IPS DF 6.9 (cell line): ENCODE data around the gene RASSF3.
"Not testable (repeated sequence)": the region's sequence is repeated elsewhere in the genome, so short reads cannot be mapped to it uniquely, and the experiment has no call there.

Experiments
- DNase-seq: peaks from one replicate; pipeline ENCODE4 v3.0.0-alpha.2; 2013; ENCODE audit warnings: low read depth, low spot score
- H3K27ac ChIP-seq: one replicate; pipeline ENCODE4 v1.5.1; 2013; ENCODE audit warnings: low read length, control low read depth
- H3K27me3 ChIP-seq: 2 replicates; pipeline ENCODE4 v1.6.1; 2013; ENCODE audit warnings: mild to moderate bottlenecking, low read length; ENCODE audit not compliant: control insufficient read depth, insufficient read depth
- H3K36me3 ChIP-seq: 2 replicates; pipeline ENCODE4 v1.6.1; 2013; ENCODE audit warnings: low read length; ENCODE audit not compliant: control insufficient read depth, insufficient read depth
- H3K4me1 ChIP-seq: 2 replicates; pipeline ENCODE4 v1.6.1; 2013; ENCODE audit warnings: low read length; ENCODE audit not compliant: control insufficient read depth, insufficient read depth
- H3K4me3 ChIP-seq: 2 replicates; pipeline ENCODE4 v1.5.1; 2013; ENCODE audit warnings: mild to moderate bottlenecking, low read length
- H3K9me3 ChIP-seq: 2 replicates; pipeline ENCODE4 v1.6.1; 2013; ENCODE audit warnings: low read length, inconsistent platforms; ENCODE audit not compliant: control insufficient read depth, insufficient read depth
- whole genome bisulfite sequencing: extraction: QIAGEN DNeasy Blood & Tissue Kit; methylation state at CpG from one replicate; pipeline ENCODE4 v1.1.7; 2013; ENCODE audit warnings: mixed read lengths, missing lambda C conversion rate; ENCODE audit not compliant: insufficient read length, insufficient coverage; 5-methylcytosine and 5-hydroxymethylcytosine counted together

RASSF3 gene

DNA sequence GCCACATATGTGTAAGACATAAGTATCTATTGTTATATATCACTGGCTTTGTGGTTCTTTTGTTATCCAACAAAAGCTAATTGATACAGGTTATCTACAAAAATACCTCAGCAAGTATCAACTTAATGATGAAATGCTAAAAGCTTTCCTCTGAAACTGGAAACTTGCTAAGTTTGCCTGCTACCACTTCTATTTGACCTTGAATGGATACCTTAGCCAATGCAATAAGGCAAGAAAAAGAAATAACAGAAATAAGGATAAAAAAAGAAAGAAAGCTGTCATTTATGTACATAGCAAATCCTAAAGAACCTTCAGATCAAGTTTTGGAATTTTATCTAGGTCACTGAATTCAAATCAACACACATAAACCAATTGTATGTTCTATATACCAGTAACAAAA lies 35.5 kb upstream of the RASSF3 start:
- no peaks in the 10 kb centered on the region for H3K4me1 ChIP-seq
- no peaks in the 10 kb centered on the region for H3K9me3 ChIP-seq
- H3K4me3 ChIP-seq: no peak overlapping the region
- H3K27me3 ChIP-seq: no peaks in the 10 kb centered on the region
- H3K36me3 ChIP-seq: no peaks in the 10 kb centered on the region
- no peak for DNase-seq
- H3K27ac ChIP-seq: no peak overlapping the region

DNA sequence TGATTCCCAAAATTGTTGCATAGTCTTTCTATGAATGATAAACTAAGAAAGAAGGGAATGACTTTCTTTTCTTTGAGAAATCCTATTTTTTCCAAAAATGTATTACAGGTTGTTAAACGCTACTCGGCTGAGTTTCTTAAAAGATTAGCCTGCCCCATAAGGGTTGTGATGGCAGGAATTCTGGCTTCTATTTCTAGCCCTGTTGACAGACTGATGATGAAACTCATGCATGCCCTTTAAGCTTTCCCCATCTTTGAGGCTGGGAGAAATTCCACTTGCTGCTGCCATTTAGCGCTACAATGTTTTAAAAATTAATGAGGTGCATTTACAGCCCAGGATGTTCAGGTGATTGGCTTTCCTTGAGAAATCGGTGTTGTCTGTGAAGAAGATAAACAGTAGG lies 33.2 kb upstream of the RASSF3 start:
- Histone ChIP-seq H3K9me3 (no peaks in the 10 kb centered on the region), H3K36me3 (no peaks in the 10 kb centered on the region), H3K4me3 (no peak overlapping the region), H3K27me3 (no peaks in the 10 kb centered on the region), H3K27ac (no peak overlapping the region), H3K4me1 (no peaks in the 10 kb centered on the region)
- DNase-seq: no peak
- WGBS: no CpG with 5 or more reads among the region's 4 CpGs

DNA sequence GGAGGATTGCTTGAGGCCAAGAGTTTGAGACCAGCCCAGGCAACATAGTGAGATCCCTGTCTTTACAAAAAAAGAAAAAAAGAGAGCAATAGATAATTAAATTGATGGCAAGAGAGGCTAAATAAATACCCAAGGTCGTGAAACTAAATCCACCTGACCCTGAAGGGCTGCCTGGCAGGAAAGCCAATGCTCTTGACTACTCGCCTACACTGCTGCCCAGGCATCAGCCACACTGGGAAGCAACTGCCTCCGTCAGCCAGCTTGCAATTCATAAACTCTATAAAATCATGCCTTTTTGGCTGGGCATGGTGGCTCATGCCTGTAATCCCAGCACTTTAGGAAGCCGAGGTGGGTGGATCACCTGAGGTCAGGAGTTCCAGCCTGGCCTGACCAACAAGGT lies 31.7 kb upstream of the RASSF3 start:
- Histone ChIP-seq H3K4me1 (no peaks in the 10 kb centered on the region), H3K36me3 (no peaks in the 10 kb centered on the region), H3K27me3 (no peaks in the 10 kb centered on the region), H3K9me3 (no peaks in the 10 kb centered on the region), H3K4me3 (no peak overlapping the region), H3K27ac (no peak overlapping the region)
- WGBS: no CpG with 5 or more reads among the region's 4 CpGs
- DNase-seq: no peak

DNA sequence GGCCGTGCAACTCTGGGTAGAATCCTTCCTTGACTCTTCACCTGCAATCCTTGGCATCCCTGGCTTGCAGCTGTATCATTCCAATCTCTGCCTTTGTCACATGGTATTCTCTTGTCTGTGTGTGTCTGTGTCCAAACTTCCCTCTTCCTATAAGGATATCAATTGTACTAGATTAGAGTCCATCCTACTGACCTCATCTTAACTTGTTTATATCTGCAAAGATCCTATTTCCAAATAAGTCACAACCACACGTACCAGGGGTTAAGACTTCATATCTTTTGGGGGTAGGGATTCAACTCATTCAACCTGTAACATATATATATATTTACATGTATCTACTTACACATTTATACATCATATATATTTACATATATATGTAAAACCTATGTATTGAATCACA lies 29.6 kb upstream of the RASSF3 start:
- Histone ChIP-seq H3K9me3 (no peaks in the 10 kb centered on the region), H3K27ac (no peak overlapping the region), H3K27me3 (no peaks in the 10 kb centered on the region), H3K4me1 (no peaks in the 10 kb centered on the region), H3K4me3 (no peak overlapping the region), H3K36me3 (no peaks in the 10 kb centered on the region)
- no peak for DNase-seq
- WGBS: no CpG with 5 or more reads among the region's 2 CpGs

DNA sequence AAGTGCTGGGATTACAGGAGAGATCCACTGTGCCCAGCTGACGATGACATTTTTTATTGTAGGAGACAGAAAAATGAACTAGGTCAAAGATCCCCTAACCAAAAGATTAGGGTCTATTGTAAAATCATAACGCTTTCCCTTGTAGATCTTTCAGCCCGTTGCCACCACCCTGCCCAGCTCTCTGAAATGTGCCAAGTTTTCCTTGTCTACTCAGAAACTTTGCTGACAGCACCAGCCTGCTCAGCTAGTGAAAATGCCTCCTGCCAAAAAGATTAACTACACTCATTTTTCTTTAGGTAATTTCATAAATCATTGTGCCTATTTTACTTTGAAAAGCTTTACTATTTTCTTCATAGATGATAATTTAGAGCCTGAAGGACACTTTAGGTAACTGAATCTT lies 28.2 kb upstream of the RASSF3 start:
- no CpG with 5 or more reads among the region's 3 CpGs for WGBS
- no peaks in the 10 kb centered on the region for H3K4me1 ChIP-seq

DNA sequence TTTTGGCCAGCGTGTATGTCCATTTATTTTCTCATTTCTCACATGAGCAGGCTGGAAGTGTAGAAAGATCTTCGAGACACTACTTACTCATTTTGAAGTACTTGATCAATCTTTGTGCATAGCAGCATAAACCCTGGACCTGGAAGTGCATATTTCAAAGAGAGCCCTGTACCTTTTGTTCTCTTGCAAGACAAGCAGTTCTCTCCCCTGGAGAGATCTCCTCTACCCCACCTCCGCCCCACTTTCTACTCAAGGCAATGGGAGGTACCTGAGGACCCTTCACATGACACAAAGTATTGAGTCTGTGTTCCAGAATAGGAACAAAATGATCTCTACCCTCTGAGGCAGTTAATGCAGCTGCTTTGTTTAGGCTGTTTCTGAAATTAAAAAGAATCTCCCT lies 27.4 kb upstream of the RASSF3 start:
- H3K4me1 ChIP-seq: no peaks in the 10 kb centered on the region
- no peak overlapping the region for H3K27ac ChIP-seq
- H3K27me3 ChIP-seq: no peaks in the 10 kb centered on the region
- no CpG with 5 or more reads among the region's 3 CpGs for WGBS
- H3K9me3 ChIP-seq: no peaks in the 10 kb centered on the region
- no peak for DNase-seq
- H3K4me3 ChIP-seq: no peak overlapping the region
- no peaks in the 10 kb centered on the region for H3K36me3 ChIP-seq

More for the DNA sequence above, 28.2 kb upstream of the RASSF3 start:
- Histone ChIP-seq H3K36me3 (no peaks in the 10 kb centered on the region), H3K27me3 (no peaks in the 10 kb centered on the region), H3K9me3 (no peaks in the 10 kb centered on the region), H3K27ac (no peak overlapping the region), H3K4me3 (no peak overlapping the region)
- DNase-seq: no peak

DNA sequence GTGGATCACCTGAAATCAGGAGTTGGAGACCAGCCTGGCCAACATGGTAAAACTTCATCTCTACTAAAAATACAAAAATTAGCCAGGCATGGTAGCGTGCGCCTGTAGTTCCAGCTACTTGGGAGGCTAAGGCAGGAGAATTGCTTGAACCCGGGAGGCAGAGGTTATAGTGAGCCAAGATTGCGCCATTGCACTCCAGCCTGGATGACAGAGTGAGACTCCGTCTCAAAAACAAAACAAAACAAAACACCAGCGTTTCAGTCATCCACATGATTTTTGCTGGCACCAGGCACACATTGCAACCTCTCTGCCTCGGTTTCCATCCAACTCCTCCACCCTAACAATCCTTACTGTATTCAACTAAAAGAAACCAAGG lies 26.9 kb upstream of the RASSF3 start:
- not testable (repeated sequence) for H3K27me3 ChIP-seq, H3K36me3 ChIP-seq, H3K9me3 ChIP-seq, H3K27ac ChIP-seq, DNase-seq, H3K4me1 ChIP-seq, H3K4me3 ChIP-seq
- WGBS: no CpG with 5 or more reads among the region's 7 CpGs

DNA sequence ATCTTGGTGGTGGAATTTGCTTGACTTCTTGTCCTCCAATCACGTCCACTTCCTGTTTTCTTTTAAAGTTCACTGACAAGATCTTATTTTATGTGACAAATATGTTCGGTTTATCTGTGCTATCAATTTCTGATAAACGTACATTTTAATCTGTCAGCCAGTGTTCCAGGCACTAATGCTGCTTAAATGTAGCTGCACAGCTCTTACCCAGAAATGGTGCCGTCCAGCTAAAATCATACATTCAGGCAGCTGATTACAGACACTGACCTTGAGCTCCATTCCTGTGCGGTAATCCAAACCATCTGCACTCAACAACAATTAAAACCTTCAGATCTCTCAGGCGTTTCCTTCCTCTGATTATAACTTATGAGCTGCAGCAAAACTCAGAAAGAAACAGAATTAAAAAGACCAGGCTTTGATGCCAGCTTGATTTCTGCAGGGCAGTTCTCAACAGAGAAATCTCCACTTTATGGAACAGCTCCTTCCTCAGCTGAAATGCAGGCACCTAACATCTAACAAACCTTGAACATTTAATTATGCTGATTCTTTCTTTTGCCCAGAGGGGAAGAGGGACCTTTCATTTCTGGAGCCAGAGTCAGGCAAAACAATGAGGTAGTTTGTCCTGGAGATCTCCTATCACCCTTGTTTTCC lies 26.4 kb upstream of the RASSF3 start:
- no peak overlapping the region for H3K27ac ChIP-seq
- H3K9me3 ChIP-seq: no peaks in the 10 kb centered on the region
- no peaks in the 10 kb centered on the region for H3K27me3 ChIP-seq
- DNase-seq: no peak
- H3K4me3 ChIP-seq: no peak overlapping the region
- no CpG with 5 or more reads among the region's 6 CpGs for WGBS
- no peaks in the 10 kb centered on the region for H3K36me3 ChIP-seq
- H3K4me1 ChIP-seq: no peaks in the 10 kb centered on the region

DNA sequence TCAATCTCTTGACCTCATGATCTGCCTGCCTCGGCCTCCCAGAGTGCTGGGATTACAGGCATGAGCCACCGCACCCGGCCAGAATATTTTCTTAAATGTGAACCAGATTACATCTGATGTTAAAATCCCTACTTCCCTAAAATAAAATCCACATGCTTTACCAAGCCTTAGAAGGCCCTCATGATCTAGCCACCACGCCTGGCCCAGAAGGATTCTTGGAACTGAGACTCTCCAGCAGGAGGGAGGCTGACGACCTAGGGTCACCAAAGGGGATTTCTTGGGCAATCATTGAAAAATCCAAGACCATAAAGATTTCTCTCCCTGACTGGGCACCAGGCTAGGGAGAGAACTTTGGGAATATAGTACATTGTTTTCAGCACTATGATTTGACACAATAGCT lies 25.2 kb upstream of the RASSF3 start:
- WGBS: no CpG with 5 or more reads among the region's 5 CpGs
- DNase-seq: no peak
- H3K9me3 ChIP-seq: no peaks in the 10 kb centered on the region

DNA sequence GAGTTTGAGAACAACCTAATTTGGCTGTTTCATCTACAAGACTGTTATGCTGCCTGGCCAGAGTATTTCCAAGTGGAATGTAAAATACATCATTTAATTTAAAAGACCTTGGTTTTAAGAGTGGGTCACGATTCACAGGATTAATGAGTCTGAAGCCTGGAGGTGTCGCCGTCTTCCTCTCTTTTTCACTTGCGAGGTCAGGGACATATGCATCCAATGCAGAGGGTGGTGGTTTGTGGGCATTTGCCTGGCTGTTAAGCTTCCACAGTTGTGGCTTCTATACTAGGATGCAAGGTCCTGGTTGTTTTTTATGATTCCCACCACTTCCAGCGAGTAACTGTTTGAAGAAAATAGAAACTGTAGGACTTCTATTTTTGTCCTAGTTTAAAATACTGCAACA lies 22.8 kb upstream of the RASSF3 start:
- Histone ChIP-seq H3K9me3 (no peaks in the 10 kb centered on the region), H3K4me3 (no peak overlapping the region), H3K4me1 (no peaks in the 10 kb centered on the region), H3K27me3 (no peaks in the 10 kb centered on the region), H3K27ac (no peak overlapping the region), H3K36me3 (no peaks in the 10 kb centered on the region)
- no peak for DNase-seq
- no CpG with 5 or more reads among the region's 5 CpGs for WGBS

More for the DNA sequence above, 25.2 kb upstream of the RASSF3 start:
- no peaks in the 10 kb centered on the region for H3K27me3 ChIP-seq
- no peak overlapping the region for H3K27ac ChIP-seq
- no peaks in the 10 kb centered on the region for H3K4me1 ChIP-seq
- H3K4me3 ChIP-seq: no peak overlapping the region
- H3K36me3 ChIP-seq: no peaks in the 10 kb centered on the region

DNA sequence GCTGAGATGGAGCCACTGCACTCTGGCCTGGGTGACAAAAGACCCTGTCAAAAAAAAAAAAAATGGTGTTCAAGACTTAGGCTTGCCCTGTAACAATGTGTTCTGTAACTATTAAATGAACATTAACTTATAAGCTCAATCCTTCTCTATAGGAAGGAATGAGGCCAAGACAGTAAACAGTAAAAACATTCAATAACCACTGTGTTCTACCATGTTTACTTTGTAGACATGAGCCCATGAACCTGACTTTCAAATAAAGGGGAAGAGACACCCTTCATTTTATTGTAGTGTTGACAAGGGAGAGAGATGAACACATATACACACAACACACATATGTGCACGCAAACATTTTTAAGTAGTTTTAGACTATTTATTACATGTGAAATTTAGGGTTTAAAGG lies 20.1 kb upstream of the RASSF3 start:
- no peaks in the 10 kb centered on the region for H3K4me1 ChIP-seq
- no peaks in the 10 kb centered on the region for H3K27me3 ChIP-seq
- no CpG with 5 or more reads among the region's 1 CpG for WGBS
- H3K4me3 ChIP-seq: no peak overlapping the region
- no peaks in the 10 kb centered on the region for H3K9me3 ChIP-seq
- no peaks in the 10 kb centered on the region for H3K36me3 ChIP-seq
- H3K27ac ChIP-seq: no peak overlapping the region
- DNase-seq: no peak
